ENCODE measurements around the gene RBM18.

- TF ChIP-seq CTCF (IDR thresholded peaks at IDR 0.05; ENCODE audit: low read length) (no peak), EZH2 (IDR thresholded peaks at IDR 0.05; ENCODE audit: borderline replicate concordance, low read length) (no peak)
These were observed 50.8 kb downstream of the RBM18 start for GRCh38 chr9:122213589-122214413.
